ENCODE measurements around the gene IFNA13. TPM values are rescaled to one million over a fixed set of nuclear protein-coding genes. Genes with fewer than 3 reads are reported as not detected.
"Not testable (repeated sequence)": the region's sequence is repeated elsewhere in the genome, so short reads cannot be mapped to it uniquely, and the experiment has no call there.

Gene IFNA13
- total and polyA plus RNA-seq, 2 donors from 2014 or later, result not detected

- Histone ChIP-seq H3K36me3 (ENCODE audit: control insufficient read depth in 2 of 3, insufficient read depth in 3 of 3, low read length in 3 of 3) (no peaks in the 10 kb centered on the region), H3K9me3 (ENCODE audit: control insufficient read depth in 2 of 3, insufficient read depth in 1 of 3, low read length in 3 of 3) (no peaks in the 10 kb centered on the region), H3K9ac (ENCODE audit: low read length in 3 of 3) (no peak within 1 kb of the TSS), H3K27me3 (ENCODE audit: control insufficient read depth, insufficient read depth, low read length) (no peaks in the 10 kb centered on the region), H3K4me3 (ENCODE audit: low read length in 3 of 3) (no peak within 1 kb of the TSS), H3K4me1 (ENCODE audit: control insufficient read depth in 2 of 3, insufficient read depth in 2 of 3, low read depth in 1 of 3, low read length in 3 of 3) (no peaks in the 10 kb centered on the region), H3K27ac (ENCODE audit: low read depth in 2 of 2, low read length in 2 of 2) (no peak within 1 kb of the TSS)
- DNase-seq (no peak), FAIRE-seq (no peak)
- TF ChIP-seq CTCF (IDR thresholded peaks at IDR 0.05; ENCODE audit: borderline replicate concordance, extremely low read depth, insufficient read depth), result no peak
- intact Hi-C loops (cut with DNase I), result no loop called here
Measured at GRCh38 chr9:21385131-21385670, 17.3 kb upstream of the IFNA13 start, which contains the start of gene IFNA2. Gene IFNA2, minus strand, starts transcription at chr9:21385398. Its CDS starts 69 bp downstream, at chr9:21385329.

GRCh38 chr9:21383627-21384026 is 15.8 kb upstream of the IFNA13 start:
- FAIRE-seq (no peak), DNase-seq (no peak)
- Histone ChIP-seq H3K4me3 (ENCODE audit: low read length in 3 of 3) (no peak overlapping the region), H3K9me3 (ENCODE audit: control insufficient read depth in 2 of 3, insufficient read depth in 1 of 3, low read length in 3 of 3) (no peaks in the 10 kb centered on the region), H3K27me3 (ENCODE audit: control insufficient read depth, insufficient read depth, low read length) (no peaks in the 10 kb centered on the region), H3K9ac (ENCODE audit: low read length in 3 of 3) (no peak overlapping the region), H3K36me3 (ENCODE audit: control insufficient read depth in 2 of 3, insufficient read depth in 3 of 3, low read length in 3 of 3) (no peaks in the 10 kb centered on the region), H3K27ac (ENCODE audit: low read depth in 2 of 2, low read length in 2 of 2) (no peak overlapping the region), H3K4me1 (ENCODE audit: control insufficient read depth in 2 of 3, insufficient read depth in 2 of 3, low read depth in 1 of 3, low read length in 3 of 3) (no peaks in the 10 kb centered on the region)
- TF ChIP-seq CTCF (IDR thresholded peaks at IDR 0.05; ENCODE audit: borderline replicate concordance, extremely low read depth, insufficient read depth), result no peak
- intact Hi-C loops (cut with DNase I), result no loop called here

- DNase-seq, result peak in 1 of 5 donors; percentile 8
- TF ChIP-seq CTCF (IDR thresholded peaks at IDR 0.05; ENCODE audit: borderline replicate concordance, extremely low read depth, insufficient read depth), result no peak
- Histone ChIP-seq H3K9me3 (ENCODE audit: control insufficient read depth in 2 of 3, insufficient read depth in 1 of 3, low read length in 3 of 3) (no peaks in the 10 kb centered on the region), H3K4me3 (ENCODE audit: low read length in 3 of 3) (no peak overlapping the region), H3K9ac (ENCODE audit: low read length in 3 of 3) (no peak overlapping the region), H3K27ac (ENCODE audit: low read depth in 2 of 2, low read length in 2 of 2) (no peak overlapping the region), H3K27me3 (ENCODE audit: control insufficient read depth, insufficient read depth, low read length) (no peaks in the 10 kb centered on the region), H3K4me1 (ENCODE audit: control insufficient read depth in 2 of 3, insufficient read depth in 2 of 3, low read depth in 1 of 3, low read length in 3 of 3) (no peaks in the 10 kb centered on the region), H3K36me3 (ENCODE audit: control insufficient read depth in 2 of 3, insufficient read depth in 3 of 3, low read length in 3 of 3) (no peaks in the 10 kb centered on the region)
- FAIRE-seq, result no peak
- intact Hi-C loops (cut with DNase I), result no loop called here
Measured at GRCh38 chr9:21381448-21382339, 13.8 kb upstream of the IFNA13 start.

- FAIRE-seq; H3K4me3 ChIP-seq (ENCODE audit: low read length in 3 of 3); H3K4me1 ChIP-seq (ENCODE audit: control insufficient read depth in 2 of 3, insufficient read depth in 2 of 3, low read depth in 1 of 3, low read length in 3 of 3); DNase-seq; H3K27ac ChIP-seq (ENCODE audit: low read depth in 2 of 2, low read length in 2 of 2); H3K9ac ChIP-seq (ENCODE audit: low read length in 3 of 3); intact Hi-C loops (cut with DNase I); H3K27me3 ChIP-seq (ENCODE audit: control insufficient read depth, insufficient read depth, low read length); H3K9me3 ChIP-seq (ENCODE audit: control insufficient read depth in 2 of 3, insufficient read depth in 1 of 3, low read length in 3 of 3); H3K36me3 ChIP-seq (ENCODE audit: control insufficient read depth in 2 of 3, insufficient read depth in 3 of 3, low read length in 3 of 3): not testable (repeated sequence)
Measured at GRCh38 chr9:21371467-21371866, 3.6 kb upstream of the IFNA13 start.

- H3K36me3 ChIP-seq (ENCODE audit: control insufficient read depth in 2 of 3, insufficient read depth in 3 of 3, low read length in 3 of 3); intact Hi-C loops (cut with DNase I); H3K9me3 ChIP-seq (ENCODE audit: control insufficient read depth in 2 of 3, insufficient read depth in 1 of 3, low read length in 3 of 3); H3K4me3 ChIP-seq (ENCODE audit: low read length in 3 of 3); H3K9ac ChIP-seq (ENCODE audit: low read length in 3 of 3); H3K27ac ChIP-seq (ENCODE audit: low read depth in 2 of 2, low read length in 2 of 2); H3K27me3 ChIP-seq (ENCODE audit: control insufficient read depth, insufficient read depth, low read length); DNase-seq; H3K4me1 ChIP-seq (ENCODE audit: control insufficient read depth in 2 of 3, insufficient read depth in 2 of 3, low read depth in 1 of 3, low read length in 3 of 3): not testable (repeated sequence)
- FAIRE-seq, result peak; percentile 38
Measured at GRCh38 chr9:21367169-21367568, 688 bp downstream of the IFNA13 start.

Measured in kidney (tissue), 14 donors.